HTERT RPE-1 (cell line): Measurements from ENCODE around the gene CRYGB.
"Not testable (repeated sequence)": the region's sequence is repeated elsewhere in the genome, so short reads cannot be mapped to it uniquely, and the experiment has no call there.

Source experiments
- in situ Hi-C: fragments of 300-500 bp; cut with MboI; formaldehyde crosslinking; loops from 4 replicates; pipeline ENCODE4 v1.14.3; 2020; ENCODE audit warnings: low sequenced_read_pairs

The CRYGB gene

DNA sequence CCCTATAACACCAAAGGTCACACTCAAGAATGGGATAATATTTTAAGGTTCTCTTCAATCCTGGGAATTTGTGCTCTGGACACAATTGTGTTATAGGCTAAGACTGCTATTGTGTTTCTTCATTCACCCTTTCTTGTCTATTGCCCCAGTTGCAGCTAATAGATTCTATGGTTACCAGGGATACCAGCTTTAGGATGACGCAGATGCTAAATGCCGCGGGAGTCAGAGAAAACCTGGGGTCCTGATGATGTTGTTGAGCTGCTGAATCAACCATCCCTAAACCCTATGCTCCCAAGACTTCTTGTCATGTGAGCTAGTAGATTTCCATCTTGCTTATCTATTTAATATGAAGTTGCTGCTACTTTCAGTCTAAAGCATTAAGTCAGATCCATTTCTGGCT lies 27.0 kb downstream of the CRYGB start:
- in situ Hi-C loops, result no loop called here

DNA sequence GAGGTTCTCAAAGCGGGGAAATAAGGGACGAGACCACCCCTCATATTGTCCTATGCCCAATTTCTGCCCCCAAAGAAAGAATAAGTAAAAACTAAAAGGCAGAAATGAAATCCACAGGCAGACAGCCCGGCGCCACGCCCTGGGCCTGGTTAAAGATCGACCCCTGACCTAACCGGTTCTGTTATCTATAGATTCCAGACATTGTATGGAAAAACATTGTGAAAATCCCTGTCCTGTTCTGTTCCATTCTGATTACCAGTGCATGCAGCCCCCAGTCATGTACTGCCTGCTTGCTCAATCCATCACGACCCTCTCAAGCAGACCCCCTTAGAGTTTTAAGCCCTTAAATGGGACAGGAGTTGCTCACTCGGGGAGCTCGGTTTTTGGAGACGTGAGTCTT lies 28.6 kb downstream of the CRYGB start:
- in situ Hi-C loops, result not testable (repeated sequence)

DNA sequence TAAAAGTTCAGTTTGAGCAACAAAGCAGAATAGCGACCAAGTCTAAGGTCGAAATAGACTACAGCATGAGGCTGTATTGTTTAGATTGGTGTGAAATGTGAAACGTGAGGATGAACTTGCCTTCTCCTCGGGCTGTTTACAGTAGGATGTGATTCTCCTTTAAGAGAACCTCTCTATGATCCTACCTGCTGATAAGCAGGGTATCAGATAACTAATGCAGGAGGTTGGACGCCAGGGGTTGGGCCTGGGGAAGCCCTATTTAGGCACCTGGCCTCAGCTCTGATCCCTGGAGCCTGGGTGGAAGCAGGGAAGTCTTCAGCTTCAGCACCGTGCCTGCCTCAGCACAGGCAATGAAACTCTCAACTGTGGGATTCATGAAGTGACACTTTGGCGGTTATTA lies 33.0 kb downstream of the CRYGB start:
- in situ Hi-C loops, result no loop called here

DNA sequence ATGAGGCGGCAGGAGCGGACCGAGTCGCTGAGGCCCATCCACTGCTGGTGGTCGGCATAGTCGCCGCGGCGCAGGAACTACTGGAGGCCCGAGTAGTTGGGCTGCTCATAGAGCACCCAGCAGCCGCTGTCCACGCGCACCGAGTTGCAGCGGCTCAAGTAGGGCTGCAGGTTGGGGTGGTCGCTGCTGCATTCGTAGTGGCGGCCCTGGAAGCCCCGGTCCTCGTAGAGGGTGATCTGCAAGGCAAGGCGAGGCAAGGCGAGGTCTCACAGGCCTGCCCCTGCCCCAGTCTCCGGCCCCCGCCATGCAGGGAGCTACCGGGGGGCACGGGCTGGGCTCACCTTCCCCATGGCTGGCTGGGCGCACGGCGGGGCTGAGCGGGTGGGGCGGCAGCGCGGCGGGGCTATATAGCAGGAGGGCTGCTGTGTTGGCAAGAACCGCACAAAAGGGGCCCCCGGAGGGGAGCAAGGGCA lies 33.6 kb downstream of the CRYGB start:
- in situ Hi-C loops, result not testable (repeated sequence)

DNA sequence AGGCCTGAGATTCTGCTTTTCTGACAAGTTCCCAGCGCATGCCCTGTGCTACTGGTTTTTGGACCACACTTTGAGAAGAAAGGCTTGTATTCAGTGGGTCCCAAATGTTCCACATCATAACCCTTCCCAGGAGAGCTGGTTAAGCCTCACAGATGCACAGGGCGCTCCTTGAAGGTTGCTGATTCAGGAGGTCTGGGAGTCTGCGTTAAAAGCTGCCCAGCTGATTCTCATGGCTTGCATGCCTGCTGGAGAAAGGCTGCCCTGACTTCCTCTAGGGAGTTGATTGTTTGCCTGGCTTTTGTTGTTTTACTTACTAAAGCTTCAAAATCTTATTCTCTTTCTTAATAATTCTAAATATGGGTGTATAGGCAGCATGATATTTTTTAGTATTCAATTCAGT lies 42.3 kb downstream of the CRYGB start:
- in situ Hi-C loops, result no loop called here

- in situ Hi-C loops, result no loop called here
Observed at GRCh38 chr2:208101716-208102631, 44.0 kb downstream of the CRYGB start.

DNA sequence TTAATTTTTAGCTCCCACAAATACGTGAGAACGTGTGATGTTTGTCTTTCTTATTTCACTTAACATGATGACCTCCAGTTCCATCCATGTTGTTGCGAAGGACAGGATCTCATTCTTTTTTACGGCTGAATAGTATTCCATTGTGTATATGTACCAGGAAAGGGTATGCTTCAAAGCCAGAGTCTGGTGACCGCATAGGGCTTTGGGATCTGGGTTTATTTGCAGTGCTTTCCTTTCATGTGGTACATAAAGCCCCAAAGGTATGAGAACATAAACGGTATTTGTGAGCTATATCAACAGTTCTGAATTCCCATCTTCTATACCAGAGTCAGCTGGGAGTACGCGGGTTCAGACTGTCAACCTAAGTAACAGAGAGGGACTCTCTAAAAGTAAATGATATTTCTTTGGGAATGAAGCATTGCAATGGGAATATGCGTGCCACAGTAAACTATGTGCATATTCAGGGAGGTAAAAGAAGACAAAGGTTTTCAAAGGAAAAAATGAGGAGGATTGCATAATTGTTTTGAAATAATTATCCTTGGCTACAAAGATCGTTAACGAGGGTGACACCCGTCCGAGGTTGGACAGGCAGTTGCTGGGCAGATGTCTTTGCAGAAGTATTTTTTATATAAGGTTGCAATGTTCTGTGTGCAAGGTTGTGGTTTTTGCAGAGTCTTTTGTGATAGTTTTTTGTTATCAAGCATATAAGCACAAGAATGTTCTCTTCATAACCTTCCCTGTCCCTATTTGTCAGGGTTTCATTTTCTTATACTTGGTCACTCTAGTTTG lies 46.1 kb downstream of the CRYGB start:
- in situ Hi-C loops, result no loop called here

- in situ Hi-C loops, result not testable (repeated sequence)
Observed at GRCh38 chr2:208098701-208099100, 47.3 kb downstream of the CRYGB start.

- in situ Hi-C loops, result no loop called here
Observed at GRCh38 chr2:208098267-208098666, 47.7 kb downstream of the CRYGB start.

- in situ Hi-C loops, result no loop called here
Observed at GRCh38 chr2:208097801-208098200, 48.2 kb downstream of the CRYGB start.

- in situ Hi-C loops, result no loop called here
Observed at GRCh38 chr2:208097313-208097712, 48.6 kb downstream of the CRYGB start.

- in situ Hi-C loops, result no loop called here
Observed at GRCh38 chr2:208096080-208096479, 49.9 kb downstream of the CRYGB start.

GRCh38 chr2:208093128-208093527 lies 52.8 kb downstream of the CRYGB start:
- in situ Hi-C loops, result no loop called here
